ENCODE results near the gene C3orf49. TPM values are rescaled to one million over a fixed set of nuclear protein-coding genes. Genes with fewer than 3 reads are reported as not detected.

C3orf49 gene
- total RNA-seq, 3 donors from 2014 or later = not detected

GRCh38 chr3:63832395-63832794 lies 13.3 kb downstream of the C3orf49 start:
- intact Hi-C loops (cut with DNase I, micrococcal nuclease) = no loop called here
- DNase-seq (no peak), ATAC-seq (no peak)
- H3K9me3 ChIP-seq = no peaks in the 10 kb centered on the region
- H3K36me3 ChIP-seq (ENCODE audit: low read depth) = peaks cover 7% of the 10 kb centered on the region
- H3K4me3 ChIP-seq = no peak overlapping the region
- TF ChIP-seq CTCF (IDR thresholded peaks at IDR 0.05) = no peak
- no peaks in the 10 kb centered on the region for H3K4me1 ChIP-seq (ENCODE audit: low read depth)

GRCh38 chr3:63841704-63842103 lies 22.6 kb downstream of the C3orf49 start:
- H3K4me1 ChIP-seq (ENCODE audit: low read depth) = no peaks in the 10 kb centered on the region
- DNase-seq = no peak
- no peaks in the 10 kb centered on the region for H3K36me3 ChIP-seq (ENCODE audit: low read depth)
- no peak overlapping the region for H3K4me3 ChIP-seq
- intact Hi-C loops (cut with DNase I, micrococcal nuclease) = no loop called here
- no peak for TF ChIP-seq CTCF (IDR thresholded peaks at IDR 0.05)
- no peaks in the 10 kb centered on the region for H3K9me3 ChIP-seq
- ATAC-seq = no peak

GRCh38 chr3:63842127-63842526 lies 23.0 kb downstream of the C3orf49 start:
- ATAC-seq = no peak
- intact Hi-C loops (cut with DNase I, micrococcal nuclease) = no loop called here
- TF ChIP-seq CTCF (IDR thresholded peaks at IDR 0.05) = no peak

GRCh38 chr3:63845215-63845614 lies 26.1 kb downstream of the C3orf49 start:
- DNase-seq (no peak), ATAC-seq (no peak)
- intact Hi-C loops (cut with DNase I, micrococcal nuclease) = no loop called here
- no peak for TF ChIP-seq CTCF (IDR thresholded peaks at IDR 0.05)
- Histone ChIP-seq H3K4me3 (no peak overlapping the region), H3K4me1 (ENCODE audit: low read depth) (no peaks in the 10 kb centered on the region), H3K9me3 (no peaks in the 10 kb centered on the region), H3K36me3 (ENCODE audit: low read depth) (no peaks in the 10 kb centered on the region)

More at GRCh38 chr3:63842127-63842526, 23.0 kb downstream of the C3orf49 start:
- no peaks in the 10 kb centered on the region for H3K9me3 ChIP-seq
- DNase-seq = no peak
- no peak overlapping the region for H3K4me3 ChIP-seq
- no peaks in the 10 kb centered on the region for H3K4me1 ChIP-seq (ENCODE audit: low read depth)
- no peaks in the 10 kb centered on the region for H3K36me3 ChIP-seq (ENCODE audit: low read depth)

- Histone ChIP-seq H3K4me3 (no peak overlapping the region), H3K9me3 (no peaks in the 10 kb centered on the region), H3K36me3 (ENCODE audit: low read depth) (no peaks in the 10 kb centered on the region), H3K4me1 (ENCODE audit: low read depth) (no peaks in the 10 kb centered on the region)
- ATAC-seq (no peak), DNase-seq (no peak)
- intact Hi-C loops (cut with DNase I, micrococcal nuclease) = no loop called here
- no peak for TF ChIP-seq CTCF (IDR thresholded peaks at IDR 0.05)
Observed at GRCh38 chr3:63847718-63848450, 28.8 kb downstream of the C3orf49 start.

Data from mucosa of descending colon (tissue), 3 donors.